Measurements from ENCODE around the gene CRMP1.

CRMP1 gene

GRCh38 chr4:5826437-5827107, 66.3 kb downstream of the CRMP1 start:
- Histone ChIP-seq H2BK120ac (ENCODE audit: low read depth, low read length) (no peak overlapping the region), H2BK15ac (ENCODE audit: low read depth, poor library complexity, severe bottlenecking) (no peak overlapping the region), H4K8ac (ENCODE audit: low read length) (no peak overlapping the region), H2AFZ (ENCODE audit: low read depth, low read length) (no peak overlapping the region), H3K4me3 (ENCODE audit: insufficient read depth in 1 of 2, low read depth in 1 of 2, low read length in 2 of 2) (no peak overlapping the region), H3K4ac (ENCODE audit: low read depth in 1 of 2, low read length in 2 of 2) (no peak overlapping the region), H2AK5ac (ENCODE audit: low read length, severe bottlenecking) (no peak overlapping the region), H2BK5ac (ENCODE audit: low read depth, low read length, poor library complexity, severe bottlenecking) (no peak overlapping the region), H3K27ac (ENCODE audit: low read length, poor library complexity, severe bottlenecking) (no peak overlapping the region), H3K23ac (ENCODE audit: low read length in 2 of 2) (no peak overlapping the region), H2BK12ac (ENCODE audit: low read length in 2 of 2) (no peak overlapping the region), H3K9me3 (ENCODE audit: control insufficient read depth, low read length) (no peaks in the 10 kb centered on the region), H4K91ac (ENCODE audit: low read length) (no peak overlapping the region), H3K4me2 (ENCODE audit: low read length, poor library complexity, severe bottlenecking) (no peak overlapping the region), H3K18ac (ENCODE audit: low read depth in 1 of 2, low read length in 2 of 2) (no peak overlapping the region), H3K79me1 (replicated peaks; ENCODE audit: low read length, poor library complexity, severe bottlenecking) (no peaks in the 10 kb centered on the region), H3K27me3 (ENCODE audit: control insufficient read depth in 1 of 2, insufficient read depth in 1 of 2, low read length in 2 of 2) (no peaks in the 10 kb centered on the region), H3K4me1 (ENCODE audit: control insufficient read depth, insufficient read depth, low read depth, low read length) (no peaks in the 10 kb centered on the region), H3K36me3 (ENCODE audit: control insufficient read depth in 1 of 2, insufficient read depth in 2 of 2, low read depth in 1 of 2, low read length in 2 of 2) (peaks cover 45 to 77% of the 10 kb centered on the region in 2 experiments), H3K9ac (ENCODE audit: low read length) (no peak overlapping the region), H3K14ac (ENCODE audit: low read length in 2 of 2) (no peak overlapping the region)
- WGBS = 90% methylated on average over 5 of the region's 5 CpGs
- DNase-seq = no peak

GRCh38 chr4:5825321-5826041, 67.4 kb downstream of the CRMP1 start:
- no peaks in the 10 kb centered on the region for H3K4me1 ChIP-seq (ENCODE audit: control insufficient read depth, insufficient read depth, low read depth, low read length)
- peak overlapping the region; percentile 11 for H4K91ac ChIP-seq (ENCODE audit: low read length)
- no peaks in the 10 kb centered on the region for H3K27me3 ChIP-seq (ENCODE audit: control insufficient read depth in 1 of 2, insufficient read depth in 1 of 2, low read length in 2 of 2)
- H2BK12ac ChIP-seq (ENCODE audit: low read length in 2 of 2) = no peak overlapping the region
- H3K4me2 ChIP-seq (ENCODE audit: low read length, poor library complexity, severe bottlenecking) = no peak overlapping the region
- H2BK15ac ChIP-seq (ENCODE audit: low read depth, poor library complexity, severe bottlenecking) = no peak overlapping the region
- H2AFZ ChIP-seq (ENCODE audit: low read depth, low read length) = no peak overlapping the region
- peak overlapping the region in 1 of 2 experiments; percentile 61 for H3K14ac ChIP-seq (ENCODE audit: low read length in 2 of 2)
- H3K9me3 ChIP-seq (ENCODE audit: control insufficient read depth, low read length) = no peaks in the 10 kb centered on the region
- H3K36me3 ChIP-seq (ENCODE audit: control insufficient read depth in 1 of 2, insufficient read depth in 2 of 2, low read depth in 1 of 2, low read length in 2 of 2) = peaks cover 52 to 88% of the 10 kb centered on the region in 2 experiments
- no peak overlapping the region for H3K4ac ChIP-seq (ENCODE audit: low read depth in 1 of 2, low read length in 2 of 2)
- no peak overlapping the region for H3K4me3 ChIP-seq (ENCODE audit: insufficient read depth in 1 of 2, low read depth in 1 of 2, low read length in 2 of 2)
- H4K8ac ChIP-seq (ENCODE audit: low read length) = no peak overlapping the region
- DNase-seq = no peak
- peaks cover 7% of the 10 kb centered on the region for H3K79me1 ChIP-seq (replicated peaks; ENCODE audit: low read length, poor library complexity, severe bottlenecking)
- H2BK5ac ChIP-seq (ENCODE audit: low read depth, low read length, poor library complexity, severe bottlenecking) = no peak overlapping the region
- H3K27ac ChIP-seq (ENCODE audit: low read length, poor library complexity, severe bottlenecking) = no peak overlapping the region
- no peak overlapping the region for H3K18ac ChIP-seq (ENCODE audit: low read depth in 1 of 2, low read length in 2 of 2)
- peak overlapping the region in 1 of 2 experiments; percentile 14 for H3K23ac ChIP-seq (ENCODE audit: low read length in 2 of 2)
- no peak overlapping the region for H2BK120ac ChIP-seq (ENCODE audit: low read depth, low read length)
- 92% methylated on average over 18 of the region's 19 CpGs for WGBS
- no peak overlapping the region for H3K9ac ChIP-seq (ENCODE audit: low read length)
- H2AK5ac ChIP-seq (ENCODE audit: low read length, severe bottlenecking) = no peak overlapping the region

- Histone ChIP-seq H3K79me1 (replicated peaks; ENCODE audit: low read length, poor library complexity, severe bottlenecking) (peaks cover 8% of the 10 kb centered on the region), H4K8ac (ENCODE audit: low read length) (no peak overlapping the region), H3K14ac (ENCODE audit: low read length in 2 of 2) (no peak overlapping the region), H2AK5ac (ENCODE audit: low read length, severe bottlenecking) (no peak overlapping the region), H3K36me3 (ENCODE audit: control insufficient read depth in 1 of 2, insufficient read depth in 2 of 2, low read depth in 1 of 2, low read length in 2 of 2) (peaks cover 60 to 91% of the 10 kb centered on the region in 2 experiments), H4K91ac (ENCODE audit: low read length) (no peak overlapping the region), H3K4ac (ENCODE audit: low read depth in 1 of 2, low read length in 2 of 2) (no peak overlapping the region), H3K4me1 (ENCODE audit: control insufficient read depth, insufficient read depth, low read depth, low read length) (no peaks in the 10 kb centered on the region), H3K18ac (ENCODE audit: low read depth in 1 of 2, low read length in 2 of 2) (no peak overlapping the region), H3K9me3 (ENCODE audit: control insufficient read depth, low read length) (no peaks in the 10 kb centered on the region), H3K27me3 (ENCODE audit: control insufficient read depth in 1 of 2, insufficient read depth in 1 of 2, low read length in 2 of 2) (no peaks in the 10 kb centered on the region), H3K4me2 (ENCODE audit: low read length, poor library complexity, severe bottlenecking) (no peak overlapping the region), H2BK12ac (ENCODE audit: low read length in 2 of 2) (no peak overlapping the region), H2BK15ac (ENCODE audit: low read depth, poor library complexity, severe bottlenecking) (no peak overlapping the region), H2AFZ (ENCODE audit: low read depth, low read length) (no peak overlapping the region), H3K27ac (ENCODE audit: low read length, poor library complexity, severe bottlenecking) (no peak overlapping the region), H3K4me3 (ENCODE audit: insufficient read depth in 1 of 2, low read depth in 1 of 2, low read length in 2 of 2) (no peak overlapping the region), H3K9ac (ENCODE audit: low read length) (no peak overlapping the region), H3K23ac (ENCODE audit: low read length in 2 of 2) (no peak overlapping the region), H2BK120ac (ENCODE audit: low read depth, low read length) (no peak overlapping the region), H2BK5ac (ENCODE audit: low read depth, low read length, poor library complexity, severe bottlenecking) (no peak overlapping the region)
- DNase-seq = peak; percentile 45
- 79% methylated on average over 6 of the region's 6 CpGs for WGBS
Observed at GRCh38 chr4:5824635-5825034, 68.3 kb downstream of the CRMP1 start.

- H3K36me3 ChIP-seq (ENCODE audit: control insufficient read depth in 1 of 2, insufficient read depth in 2 of 2, low read depth in 1 of 2, low read length in 2 of 2) = peaks cover 63 to 91% of the 10 kb centered on the region in 2 experiments
- no peak overlapping the region for H3K4me3 ChIP-seq (ENCODE audit: insufficient read depth in 1 of 2, low read depth in 1 of 2, low read length in 2 of 2)
- no peak overlapping the region for H3K4me2 ChIP-seq (ENCODE audit: low read length, poor library complexity, severe bottlenecking)
- no peak overlapping the region for H2BK5ac ChIP-seq (ENCODE audit: low read depth, low read length, poor library complexity, severe bottlenecking)
- no peaks in the 10 kb centered on the region for H3K27me3 ChIP-seq (ENCODE audit: control insufficient read depth in 1 of 2, insufficient read depth in 1 of 2, low read length in 2 of 2)
- no peak overlapping the region for H3K23ac ChIP-seq (ENCODE audit: low read length in 2 of 2)
- H3K9me3 ChIP-seq (ENCODE audit: control insufficient read depth, low read length) = no peaks in the 10 kb centered on the region
- H2BK12ac ChIP-seq (ENCODE audit: low read length in 2 of 2) = no peak overlapping the region
- DNase-seq = no peak
- 68% methylated on average over 4 of the region's 7 CpGs for WGBS
- H3K27ac ChIP-seq (ENCODE audit: low read length, poor library complexity, severe bottlenecking) = no peak overlapping the region
- no peak overlapping the region for H2BK120ac ChIP-seq (ENCODE audit: low read depth, low read length)
- no peak overlapping the region for H2AFZ ChIP-seq (ENCODE audit: low read depth, low read length)
- no peak overlapping the region for H4K8ac ChIP-seq (ENCODE audit: low read length)
- no peak overlapping the region for H3K9ac ChIP-seq (ENCODE audit: low read length)
- no peak overlapping the region for H3K4ac ChIP-seq (ENCODE audit: low read depth in 1 of 2, low read length in 2 of 2)
- no peak overlapping the region for H2AK5ac ChIP-seq (ENCODE audit: low read length, severe bottlenecking)
- H4K91ac ChIP-seq (ENCODE audit: low read length) = no peak overlapping the region
- H3K14ac ChIP-seq (ENCODE audit: low read length in 2 of 2) = no peak overlapping the region
- H3K18ac ChIP-seq (ENCODE audit: low read depth in 1 of 2, low read length in 2 of 2) = no peak overlapping the region
- H3K4me1 ChIP-seq (ENCODE audit: control insufficient read depth, insufficient read depth, low read depth, low read length) = no peaks in the 10 kb centered on the region
- no peak overlapping the region for H2BK15ac ChIP-seq (ENCODE audit: low read depth, poor library complexity, severe bottlenecking)
- H3K79me1 ChIP-seq (replicated peaks; ENCODE audit: low read length, poor library complexity, severe bottlenecking) = peaks cover 8% of the 10 kb centered on the region
Observed at GRCh38 chr4:5824227-5824626, 68.7 kb downstream of the CRMP1 start.

All from mesenchymal stem cell (in vitro differentiated cells and primary cell).